ENCODE measurements around the gene ME2.

DNA sequence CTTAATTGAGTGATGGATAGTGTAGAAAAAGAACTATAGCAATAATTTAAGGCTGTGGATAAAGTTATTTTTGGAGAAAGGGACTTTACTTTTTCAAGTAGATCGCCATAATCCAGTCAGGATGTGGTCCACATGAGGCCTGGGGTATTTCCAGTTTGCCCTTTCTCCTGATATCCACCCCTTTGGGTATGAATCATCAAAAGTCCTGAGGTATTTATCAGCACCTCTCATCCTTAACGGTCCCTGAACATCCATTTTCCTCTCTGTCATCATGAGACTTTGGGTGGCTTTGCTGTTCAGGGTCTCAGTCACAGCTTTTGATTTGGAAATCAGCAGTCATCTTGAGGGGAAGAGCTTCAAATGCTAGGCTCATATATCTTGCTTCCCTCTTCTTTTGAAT, 49.6 kb downstream of the ME2 start:
- TF ChIP-seq, protein P1, sequence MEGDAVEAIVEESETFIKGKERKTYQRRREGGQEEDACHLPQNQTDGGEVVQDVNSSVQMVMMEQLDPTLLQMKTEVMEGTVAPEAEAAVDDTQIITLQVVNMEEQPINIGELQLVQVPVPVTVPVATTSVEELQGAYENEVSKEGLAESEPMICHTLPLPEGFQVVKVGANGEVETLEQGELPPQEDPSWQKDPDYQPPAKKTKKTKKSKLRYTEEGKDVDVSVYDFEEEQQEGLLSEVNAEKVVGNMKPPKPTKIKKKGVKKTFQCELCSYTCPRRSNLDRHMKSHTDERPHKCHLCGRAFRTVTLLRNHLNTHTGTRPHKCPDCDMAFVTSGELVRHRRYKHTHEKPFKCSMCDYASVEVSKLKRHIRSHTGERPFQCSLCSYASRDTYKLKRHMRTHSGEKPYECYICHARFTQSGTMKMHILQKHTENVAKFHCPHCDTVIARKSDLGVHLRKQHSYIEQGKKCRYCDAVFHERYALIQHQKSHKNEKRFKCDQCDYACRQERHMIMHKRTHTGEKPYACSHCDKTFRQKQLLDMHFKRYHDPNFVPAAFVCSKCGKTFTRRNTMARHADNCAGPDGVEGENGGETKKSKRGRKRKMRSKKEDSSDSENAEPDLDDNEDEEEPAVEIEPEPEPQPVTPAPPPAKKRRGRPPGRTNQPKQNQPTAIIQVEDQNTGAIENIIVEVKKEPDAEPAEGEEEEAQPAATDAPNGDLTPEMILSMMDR (IDR thresholded peaks at IDR 0.05) = no peak
- TF ChIP-seq ZFX (IDR thresholded peaks at IDR 0.05; ENCODE audit: borderline replicate concordance) = no peak
